ENCODE measurements around the gene TARP.

TARP gene

GRCh38 chr7:38273286-38273995, at the start of gene TARP:
Gene TARP, minus strand, starts transcription at chr7:38273636.
- ChIA-PET CTCF (no interaction called here), POLR2A (no interaction called here)
- Mint-ChIP-seq H3K27ac (peak within 1 kb of the TSS; percentile 18), H3K4me1 (ENCODE audit: low read depth) (no peaks in the 10 kb centered on the region), H3K9me3 (no peaks in the 10 kb centered on the region), H3K4me3 (no peak within 1 kb of the TSS), H3K36me3 (no peaks in the 10 kb centered on the region), H3K27me3 (no peaks in the 10 kb centered on the region)
- intact Hi-C loops (cut with micrococcal nuclease), result no loop called here
- no peak for DNase-seq

- intact Hi-C loops (cut with micrococcal nuclease), result no loop called here
- peaks cover 31% of the 10 kb centered on the region for H3K4me1 Mint-ChIP-seq (ENCODE audit: low read depth)
- POLR2A ChIA-PET, result no interaction called here
- H3K27me3 Mint-ChIP-seq, result no peaks in the 10 kb centered on the region
- no peak overlapping the region for H3K27ac Mint-ChIP-seq
- H3K36me3 Mint-ChIP-seq, result no peaks in the 10 kb centered on the region
- DNase-seq, result no peak
- no peak overlapping the region for H3K4me3 Mint-ChIP-seq
- CTCF ChIA-PET, result interaction anchor here (3.6 to 9.9 kb wide), 2 partner anchors 13 to 46 kb away, joined by 13 to 72 read pairs; no protein-coding TSS in a partner anchor
- H3K9me3 Mint-ChIP-seq, result no peaks in the 10 kb centered on the region
Measured at GRCh38 chr7:38323156-38323555, 49.7 kb upstream of the TARP start.

GRCh38 chr7:38322461-38322860, 49.0 kb upstream of the TARP start:
- no peaks in the 10 kb centered on the region for H3K9me3 Mint-ChIP-seq
- H3K4me1 Mint-ChIP-seq (ENCODE audit: low read depth), result peaks cover 31% of the 10 kb centered on the region
- intact Hi-C loops (cut with micrococcal nuclease), result no loop called here
- no peaks in the 10 kb centered on the region for H3K36me3 Mint-ChIP-seq
- ChIA-PET CTCF (interaction anchor here (3.6 to 9.9 kb wide), 2 partner anchors 13 to 47 kb away, joined by 13 to 72 read pairs; no protein-coding TSS in a partner anchor), POLR2A (no interaction called here)
- DNase-seq, result no peak
- H3K27me3 Mint-ChIP-seq, result no peaks in the 10 kb centered on the region
- H3K27ac Mint-ChIP-seq, result no peak overlapping the region
- H3K4me3 Mint-ChIP-seq, result no peak overlapping the region

GRCh38 chr7:38321967-38322366, 48.5 kb upstream of the TARP start:
- H3K27ac Mint-ChIP-seq, result no peak overlapping the region
- no peaks in the 10 kb centered on the region for H3K27me3 Mint-ChIP-seq
- POLR2A ChIA-PET, result no interaction called here
- H3K36me3 Mint-ChIP-seq, result no peaks in the 10 kb centered on the region
- H3K4me1 Mint-ChIP-seq (ENCODE audit: low read depth), result peaks cover 29% of the 10 kb centered on the region
- no peaks in the 10 kb centered on the region for H3K9me3 Mint-ChIP-seq
- CTCF ChIA-PET, result interaction anchor here (0.8 to 9.9 kb wide), 4 partner anchors 14 to 106 kb away, joined by 3 to 72 read pairs (median 8); no protein-coding TSS in a partner anchor
- intact Hi-C loops (cut with micrococcal nuclease), result no loop called here
- no peak for DNase-seq
- H3K4me3 Mint-ChIP-seq, result no peak overlapping the region

- no peaks in the 10 kb centered on the region for H3K27me3 Mint-ChIP-seq
- peak overlapping the region; percentile 28 for H3K27ac Mint-ChIP-seq
- DNase-seq, result peak; percentile 55
- no peak overlapping the region for H3K4me3 Mint-ChIP-seq
- POLR2A ChIA-PET, result no interaction called here
- no peaks in the 10 kb centered on the region for H3K9me3 Mint-ChIP-seq
- intact Hi-C loops (cut with micrococcal nuclease), result no loop called here
- no peaks in the 10 kb centered on the region for H3K36me3 Mint-ChIP-seq
- CTCF ChIA-PET, result interaction anchor here (0.6 to 9.9 kb wide), 4 partner anchors 14 to 106 kb away, joined by 3 to 72 read pairs (median 3); no protein-coding TSS in a partner anchor
- peaks cover 25% of the 10 kb centered on the region for H3K4me1 Mint-ChIP-seq (ENCODE audit: low read depth)
Measured at GRCh38 chr7:38321515-38321944, 48.1 kb upstream of the TARP start.

- CTCF ChIA-PET, result interaction anchor here (0.6 to 9.9 kb wide), 5 partner anchors 10 to 105 kb away, joined by 3 to 72 read pairs (median 3); no protein-coding TSS in a partner anchor
- POLR2A ChIA-PET, result no interaction called here
- DNase-seq, result no peak
- Mint-ChIP-seq H3K27ac (peak overlapping the region; percentile 28), H3K27me3 (no peaks in the 10 kb centered on the region), H3K4me1 (ENCODE audit: low read depth) (peaks cover 25% of the 10 kb centered on the region), H3K36me3 (no peaks in the 10 kb centered on the region), H3K9me3 (no peaks in the 10 kb centered on the region), H3K4me3 (no peak overlapping the region)
- intact Hi-C loops (cut with micrococcal nuclease), result no loop called here
Measured at GRCh38 chr7:38321050-38321449, 47.6 kb upstream of the TARP start.

GRCh38 chr7:38319873-38320272, 46.4 kb upstream of the TARP start:
- no peaks in the 10 kb centered on the region for H3K36me3 Mint-ChIP-seq
- intact Hi-C loops (cut with micrococcal nuclease), result loop anchor here (1.0 to 5.0 kb wide), 2 partner anchors 53 to 105 kb away; no protein-coding TSS in a partner anchor
- CTCF ChIA-PET, result interaction anchor here (0.7 to 9.9 kb wide), 10 partner anchors 8 to 213 kb away, joined by 3 to 72 read pairs (median 5); no protein-coding TSS in a partner anchor
- no peaks in the 10 kb centered on the region for H3K27me3 Mint-ChIP-seq
- no peak for DNase-seq
- H3K27ac Mint-ChIP-seq, result peak overlapping the region; percentile 67
- peak overlapping the region; percentile 26 for H3K4me3 Mint-ChIP-seq
- peaks cover 25% of the 10 kb centered on the region for H3K4me1 Mint-ChIP-seq (ENCODE audit: low read depth)
- POLR2A ChIA-PET, result no interaction called here
- H3K9me3 Mint-ChIP-seq, result no peaks in the 10 kb centered on the region

- ChIA-PET CTCF (interaction anchor here (0.5 to 9.9 kb wide), 14 partner anchors 9 to 212 kb away, joined by 3 to 72 read pairs (median 4); no protein-coding TSS in a partner anchor), POLR2A (interaction anchor here (0.8 kb wide), 1 partner anchor 11 kb away, joined by 3 read pairs; no protein-coding TSS in a partner anchor)
- H3K4me3 Mint-ChIP-seq, result peak overlapping the region; percentile 38
- peak overlapping the region; percentile 67 for H3K27ac Mint-ChIP-seq
- H3K27me3 Mint-ChIP-seq, result no peaks in the 10 kb centered on the region
- peak; percentile 30 for DNase-seq
- intact Hi-C loops (cut with micrococcal nuclease), result loop anchor here (1.0 to 5.0 kb wide), 2 partner anchors 52 to 104 kb away; no protein-coding TSS in a partner anchor
- H3K36me3 Mint-ChIP-seq, result no peaks in the 10 kb centered on the region
- peaks cover 25% of the 10 kb centered on the region for H3K4me1 Mint-ChIP-seq (ENCODE audit: low read depth)
- H3K9me3 Mint-ChIP-seq, result no peaks in the 10 kb centered on the region
Measured at GRCh38 chr7:38318803-38319416, 45.5 kb upstream of the TARP start.

GRCh38 chr7:38318241-38318640, 44.8 kb upstream of the TARP start:
- CTCF ChIA-PET, result interaction anchor here (0.8 to 9.9 kb wide), 10 partner anchors 13 to 210 kb away, joined by 3 to 72 read pairs (median 6); no protein-coding TSS in a partner anchor
- POLR2A ChIA-PET, result interaction anchor here (0.8 kb wide), 1 partner anchor 11 kb away, joined by 3 read pairs; no protein-coding TSS in a partner anchor
- Mint-ChIP-seq H3K27ac (no peak overlapping the region), H3K27me3 (no peaks in the 10 kb centered on the region), H3K4me3 (peak overlapping the region; percentile 38), H3K4me1 (ENCODE audit: low read depth) (peaks cover 25% of the 10 kb centered on the region), H3K9me3 (no peaks in the 10 kb centered on the region), H3K36me3 (no peaks in the 10 kb centered on the region)
- intact Hi-C loops (cut with micrococcal nuclease), result loop anchor here (5.0 kb wide), 1 partner anchor 51 kb away; no protein-coding TSS in a partner anchor
- DNase-seq, result no peak

GRCh38 chr7:38317515-38317914, 44.1 kb upstream of the TARP start:
- intact Hi-C loops (cut with micrococcal nuclease), result loop anchor here (5.0 kb wide), 1 partner anchor 50 kb away; no protein-coding TSS in a partner anchor
- no peaks in the 10 kb centered on the region for H3K27me3 Mint-ChIP-seq
- peak overlapping the region; percentile 38 for H3K4me3 Mint-ChIP-seq
- peaks cover 25% of the 10 kb centered on the region for H3K4me1 Mint-ChIP-seq (ENCODE audit: low read depth)
- no peak for DNase-seq
- no peak overlapping the region for H3K27ac Mint-ChIP-seq
- no peaks in the 10 kb centered on the region for H3K36me3 Mint-ChIP-seq
- CTCF ChIA-PET, result interaction anchor here (0.9 to 9.9 kb wide), 6 partner anchors 14 to 101 kb away, joined by 3 to 72 read pairs (median 12); no protein-coding TSS in a partner anchor
- no peaks in the 10 kb centered on the region for H3K9me3 Mint-ChIP-seq
- POLR2A ChIA-PET, result no interaction called here

- H3K9me3 Mint-ChIP-seq, result no peaks in the 10 kb centered on the region
- no peaks in the 10 kb centered on the region for H3K27me3 Mint-ChIP-seq
- POLR2A ChIA-PET, result no interaction called here
- no peak overlapping the region for H3K27ac Mint-ChIP-seq
- intact Hi-C loops (cut with micrococcal nuclease), result loop anchor here (5.0 kb wide), 1 partner anchor 50 kb away; no protein-coding TSS in a partner anchor
- CTCF ChIA-PET, result interaction anchor here (0.7 to 9.9 kb wide), 3 partner anchors 19 to 101 kb away, joined by 3 to 72 read pairs (median 40); no protein-coding TSS in a partner anchor
- H3K4me3 Mint-ChIP-seq, result no peak overlapping the region
- H3K36me3 Mint-ChIP-seq, result no peaks in the 10 kb centered on the region
- peaks cover 28% of the 10 kb centered on the region for H3K4me1 Mint-ChIP-seq (ENCODE audit: low read depth)
- DNase-seq, result no peak
Measured at GRCh38 chr7:38316733-38317360, 43.4 kb upstream of the TARP start.

Data from activated CD4-positive, alpha-beta memory T cell treated with anti-CD3 and anti-CD28 coated beads for 36 hours (primary cell).